Left ventricle myocardium superior (tissue), 1 donor: ENCODE results near the gene KRT12. TPM values are rescaled to one million over a fixed set of nuclear protein-coding genes. Genes with fewer than 3 reads are reported as not detected.
"Not testable (repeated sequence)": the region's sequence is repeated elsewhere in the genome, so short reads cannot be mapped to it uniquely, and the experiment has no call there.

Source experiments
- ATAC-seq: fragments of 200-7000 bp; cut with Tn5 transposase; one replicate; pipeline ENCODE4 v1.9.1; 2020; ENCODE audit warnings: mild to moderate bottlenecking, moderate library complexity
- DNase-seq: peaks from one replicate; pipeline ENCODE4 v3.0.0-alpha.2; 2020
- intact Hi-C: fragments of 100-400 bp; cut with micrococcal nuclease; formaldehyde crosslinking; loops from one replicate; pipeline ENCODE4 v1.11.0; 2022
- total RNA-seq: library from RNA; stranded (reverse); fragmentation: NEBNext Ultra II Directional; extraction: Animal tissue kit (Norgen Biotek cat#: 25700); gene quantifications from one replicate; pipeline ENCODE4 v1.2.1, GENCODE V29; 2021
- donor health status: DM: no; HTN: yes; CAD: no; lungs with severe emphysema.

The KRT12 gene
- total RNA-seq, 1 donor from 2014 or later: not detected

DNA sequence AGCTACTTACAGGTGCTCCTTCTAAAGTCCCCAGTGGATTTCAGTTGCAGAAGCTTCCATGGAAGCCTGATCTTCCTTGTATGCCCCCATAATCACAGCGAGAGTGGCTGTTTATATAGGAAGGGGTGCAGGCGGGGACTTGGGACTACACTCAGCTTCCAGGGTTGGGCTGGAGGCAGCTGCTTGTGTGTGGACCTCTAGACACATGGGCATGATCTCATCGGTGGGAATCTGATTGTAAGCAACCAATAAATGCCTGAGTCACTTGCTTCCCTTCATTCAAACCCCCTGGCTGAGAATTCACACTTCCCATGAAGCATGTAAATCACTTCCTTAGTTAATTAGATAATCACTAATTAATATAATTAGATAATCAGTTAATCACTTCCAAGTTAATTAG lies 19.1 kb upstream of the KRT12 start:
- intact Hi-C loops: no loop called here
- ATAC-seq (no peak), DNase-seq (no peak)

DNA sequence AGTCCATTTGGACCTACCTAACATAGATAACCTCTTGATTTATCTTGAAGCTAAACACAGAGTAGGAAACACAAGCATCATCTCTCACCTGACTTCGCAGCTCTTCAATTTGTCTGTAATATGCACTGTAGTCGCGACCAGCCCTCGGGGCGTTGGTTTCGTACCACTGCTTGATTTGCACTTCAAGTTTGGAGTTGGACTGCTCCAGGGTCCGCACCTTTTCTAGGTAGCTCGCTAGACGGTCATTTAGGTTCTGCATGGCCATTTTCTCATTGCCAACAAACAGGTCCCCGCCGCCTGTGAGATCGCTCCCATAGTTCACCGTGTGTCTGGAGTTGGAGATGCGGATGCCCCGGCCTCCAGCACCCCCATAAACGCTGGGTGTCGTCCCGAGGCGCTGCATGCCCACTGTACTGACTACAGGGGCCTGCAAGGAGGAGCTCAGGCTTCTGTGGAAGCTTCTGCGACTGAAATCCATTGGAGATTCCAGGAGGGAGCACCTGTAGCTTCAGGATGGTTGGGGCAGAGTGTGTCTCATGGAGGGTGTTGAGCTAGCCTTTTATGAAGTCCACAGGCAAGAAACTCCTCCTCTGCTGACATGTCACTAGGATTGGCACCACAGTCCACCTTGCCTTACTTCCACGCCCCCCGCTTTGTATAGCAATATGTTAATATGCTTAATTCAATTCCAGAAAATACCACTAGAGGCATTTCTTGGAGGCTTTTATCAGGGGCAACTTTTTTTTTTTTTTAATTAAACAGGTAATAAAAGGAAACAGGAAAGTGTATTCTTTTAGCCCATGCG lies 17.9 kb upstream of the KRT12 start, which contains the start of gene KRT20:
TSS of gene KRT20 (minus strand) at position 535 of the 805 bp plus-strand sequence. CDS start at position 478, 57 bp downstream.
- ATAC-seq (no peak), DNase-seq (no peak)
- intact Hi-C loops: no loop called here

DNA sequence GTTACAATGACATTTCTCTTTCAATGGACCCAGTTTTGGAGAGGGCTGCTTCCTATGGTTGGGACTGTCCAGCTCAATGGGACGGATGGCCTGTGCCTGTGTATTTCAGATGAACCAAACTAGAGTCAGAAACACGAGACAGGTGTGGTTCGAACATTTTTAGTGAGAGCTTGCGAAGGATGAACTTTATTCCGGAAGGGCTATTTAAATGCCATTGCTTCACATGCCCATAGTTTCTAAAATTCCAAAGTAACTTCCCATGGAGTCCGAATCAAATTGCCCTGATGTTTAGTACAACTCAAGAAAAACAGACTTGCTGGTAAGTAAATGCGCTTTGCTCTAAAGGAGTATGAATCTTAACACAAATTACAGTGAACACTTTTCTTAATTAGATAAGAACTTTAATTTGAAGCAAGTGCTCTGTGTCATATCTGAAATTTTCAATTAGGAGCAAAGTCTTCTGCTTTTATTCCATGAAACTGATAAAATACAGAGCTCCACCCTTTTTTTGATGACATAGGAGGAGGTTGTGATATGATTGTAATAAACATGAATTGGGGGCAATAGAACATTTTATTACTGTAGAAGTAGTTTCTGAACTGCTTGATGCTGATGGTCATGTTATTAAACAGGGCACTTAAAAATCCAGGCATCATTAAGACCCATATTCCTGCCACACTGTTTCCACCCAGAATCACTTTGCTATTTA lies 16.8 kb upstream of the KRT12 start:
- intact Hi-C loops: no loop called here
- ATAC-seq: no peak
- no peak for DNase-seq

DNA sequence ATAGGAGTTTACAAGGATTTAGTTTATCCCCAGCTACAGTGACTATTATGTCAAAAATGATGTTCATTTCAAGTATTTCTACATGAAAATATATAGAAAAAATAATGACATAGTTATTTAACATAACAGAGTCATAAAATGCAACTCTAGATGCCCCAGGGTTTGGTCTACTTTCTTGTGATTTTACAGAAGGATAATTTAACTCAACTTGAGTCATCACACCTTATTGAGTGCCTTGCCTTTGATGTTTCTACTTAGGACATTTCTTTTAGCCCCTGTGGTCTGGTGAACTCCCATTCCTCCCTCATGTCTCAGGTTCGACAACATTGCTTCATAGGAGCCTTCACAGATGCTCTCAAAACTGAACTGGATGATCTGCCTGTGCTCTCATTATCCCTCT lies 16.0 kb upstream of the KRT12 start:
- intact Hi-C loops: no loop called here
- DNase-seq: no peak
- ATAC-seq: no peak

DNA sequence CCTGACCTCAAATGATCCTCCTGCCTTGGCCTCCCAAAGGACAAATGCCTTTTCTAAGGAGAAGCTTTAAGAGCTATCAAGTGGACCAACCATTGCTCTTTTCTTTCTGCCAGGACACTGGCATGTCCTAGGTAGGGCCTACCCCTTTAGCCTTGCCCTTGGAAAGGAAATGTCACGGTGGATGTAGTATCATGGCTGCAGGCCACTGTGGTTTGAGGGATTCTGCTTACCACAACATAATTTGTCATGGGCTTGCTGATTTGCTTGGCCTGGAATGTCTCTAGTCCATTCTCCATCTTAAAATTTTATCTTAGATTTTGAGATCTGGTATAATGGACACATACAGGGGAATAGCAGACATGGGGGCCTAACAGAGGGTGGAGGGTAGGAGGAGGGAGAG lies 12.0 kb upstream of the KRT12 start:
- DNase-seq: no peak
- ATAC-seq: no peak
- intact Hi-C loops: no loop called here

DNA sequence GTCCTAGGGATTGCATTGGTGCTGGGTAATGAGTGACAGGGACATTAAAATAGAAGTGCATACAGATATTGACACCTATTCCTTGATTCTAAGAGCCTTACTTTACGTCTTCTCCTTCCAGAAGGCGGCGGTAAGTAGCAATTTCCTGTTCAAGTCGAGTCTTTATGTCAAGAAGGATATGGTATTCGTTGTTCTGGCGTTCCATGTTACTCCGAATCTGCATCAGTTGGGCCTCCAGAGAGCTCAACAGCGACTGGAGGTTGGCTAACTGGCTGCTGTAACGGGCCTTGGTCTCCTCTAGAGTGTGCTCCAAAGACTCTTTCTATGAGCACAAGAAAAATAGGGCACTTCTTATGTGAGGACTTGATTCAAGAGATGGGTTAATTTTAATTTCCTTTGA lies 11.0 kb upstream of the KRT12 start:
- DNase-seq (no peak), ATAC-seq (no peak)
- intact Hi-C loops: no loop called here

DNA sequence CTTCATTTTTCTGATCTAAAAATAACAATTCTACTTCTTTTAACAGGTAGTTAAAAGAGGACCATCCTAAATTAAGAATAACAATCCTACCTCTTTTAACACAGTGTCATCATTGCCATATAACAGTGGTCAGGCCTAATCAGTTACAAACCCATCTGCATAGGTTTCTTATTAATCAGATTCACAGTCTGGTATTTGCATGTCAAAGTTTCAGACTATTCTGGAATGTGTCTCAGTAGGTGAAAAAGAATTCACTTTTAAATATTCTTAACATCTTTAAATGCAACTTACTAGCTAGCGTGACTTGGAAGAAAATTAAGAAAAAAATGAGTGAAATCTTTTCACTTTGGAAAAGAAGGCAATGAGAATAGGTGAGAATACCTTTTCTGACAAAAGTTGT lies 6.8 kb upstream of the KRT12 start:
- DNase-seq (no peak), ATAC-seq (no peak)

DNA sequence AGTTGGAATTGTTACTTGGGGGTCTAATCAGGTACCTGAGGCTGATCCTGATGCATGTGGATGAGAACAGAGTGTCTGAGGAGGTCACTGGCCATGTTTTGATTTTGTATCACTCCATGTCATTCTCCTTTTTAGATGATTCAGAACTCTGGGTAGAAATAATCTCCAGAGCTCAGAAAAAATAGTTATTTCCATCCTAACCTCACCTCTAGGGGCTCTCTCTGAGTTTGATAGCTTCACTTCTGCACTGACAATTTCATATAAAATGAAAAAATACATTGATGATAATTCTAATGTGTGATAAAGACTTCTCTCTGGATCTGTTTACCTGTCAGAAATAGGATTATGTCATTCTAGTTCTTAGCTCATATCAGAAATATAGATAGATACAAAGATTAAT lies 6.2 kb upstream of the KRT12 start:
- DNase-seq (no peak), ATAC-seq (no peak)
- intact Hi-C loops: no loop called here

More for the DNA sequence above, 6.8 kb upstream of the KRT12 start:
- intact Hi-C loops: no loop called here

DNA sequence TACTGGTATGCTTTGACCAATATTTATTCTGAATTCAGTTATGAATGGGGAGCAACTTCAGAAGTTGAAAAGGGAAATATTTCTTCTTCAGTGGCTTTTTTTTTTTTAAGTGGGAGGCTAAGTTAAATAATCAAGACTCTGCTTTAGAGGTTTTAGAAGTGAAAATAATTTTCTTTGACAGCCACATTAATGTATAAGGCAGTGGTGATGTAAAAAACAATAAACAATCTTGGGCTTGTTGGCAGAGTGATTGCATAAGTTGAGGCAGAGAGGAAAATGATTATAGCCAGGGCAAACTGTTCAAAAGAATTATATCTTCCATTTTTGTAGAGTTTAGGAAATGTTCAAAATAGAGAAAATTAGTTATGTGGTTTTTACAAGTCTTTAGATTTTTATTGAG lies 5.4 kb upstream of the KRT12 start:
- DNase-seq: no peak
- intact Hi-C loops: no loop called here
- no peak for ATAC-seq

DNA sequence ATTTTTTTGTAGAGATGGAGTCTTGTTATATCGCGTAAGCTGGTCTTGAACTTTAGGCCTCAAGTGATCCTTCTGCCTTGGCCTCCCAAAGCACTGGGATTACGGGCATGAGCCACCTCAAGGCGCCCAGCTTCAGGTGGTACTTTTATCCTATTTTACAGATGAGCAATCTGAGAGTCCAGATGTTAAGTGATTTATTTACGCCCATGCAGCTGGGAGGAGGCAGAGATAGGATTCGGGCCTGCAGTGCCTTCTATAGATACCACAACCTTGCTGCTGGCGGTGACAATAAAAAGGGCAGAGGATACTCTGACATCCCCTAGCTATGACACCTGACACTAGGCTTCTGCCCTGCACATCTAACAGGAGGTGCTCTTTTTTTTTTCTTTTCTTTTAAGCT lies 4.3 kb upstream of the KRT12 start:
- DNase-seq (no peak), ATAC-seq (no peak)
- intact Hi-C loops: no loop called here

DNA sequence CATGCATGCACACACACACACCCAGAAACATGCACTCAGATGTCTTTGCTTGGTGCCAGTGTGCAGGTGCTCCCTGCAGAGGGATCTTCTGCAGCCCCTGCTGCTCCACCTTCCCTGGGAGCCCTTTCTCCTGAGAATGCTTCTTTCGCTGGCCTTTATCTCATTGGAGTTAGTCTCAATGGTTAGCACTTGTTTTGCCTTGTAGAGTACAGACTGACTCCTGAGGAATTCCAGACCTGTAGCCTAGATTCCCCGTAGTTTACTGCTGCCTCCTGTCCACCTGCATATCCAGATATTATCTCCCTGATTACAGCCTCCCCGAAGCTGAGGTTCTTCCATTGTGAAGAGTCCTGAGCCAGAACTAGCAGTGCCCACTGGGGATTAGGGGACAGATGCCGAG lies 3.1 kb upstream of the KRT12 start:
- ATAC-seq (no peak), DNase-seq (no peak)
- intact Hi-C loops: no loop called here

DNA sequence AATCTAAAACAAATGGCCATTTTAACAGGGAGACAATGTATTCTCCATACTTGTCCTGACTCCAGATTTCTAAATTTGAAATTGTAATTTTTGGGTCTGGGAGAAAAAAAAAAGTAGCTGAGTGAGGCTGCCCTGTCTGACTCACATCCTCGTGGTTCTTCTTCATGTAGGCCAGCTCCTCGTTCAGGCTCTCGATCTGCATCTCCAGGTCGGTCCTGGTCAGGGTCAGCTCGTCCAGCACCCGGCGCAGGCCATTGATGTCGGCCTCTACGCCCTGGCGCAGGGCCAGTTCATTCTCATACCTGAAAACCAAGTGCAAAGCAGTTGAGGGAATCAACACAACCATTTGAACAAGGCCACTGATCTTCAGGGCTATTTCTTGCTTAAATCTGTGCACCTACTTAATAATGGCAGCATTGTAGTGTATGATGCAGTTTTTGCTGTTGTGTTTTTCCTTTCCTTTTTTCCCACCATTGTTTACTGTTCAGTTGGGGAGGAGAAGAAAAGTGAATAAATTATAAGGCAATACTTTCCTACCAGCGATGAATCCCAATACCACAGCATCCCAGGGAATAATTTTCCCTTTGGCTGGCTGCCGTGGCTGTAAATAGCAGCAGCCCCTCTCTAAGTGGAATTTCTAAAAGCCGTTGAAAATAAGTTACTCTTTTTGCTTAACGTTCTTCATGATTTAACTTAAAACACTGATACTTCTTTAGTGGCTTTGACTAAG lies 2.2 kb downstream of the KRT12 start:
- ATAC-seq: no peak

DNA sequence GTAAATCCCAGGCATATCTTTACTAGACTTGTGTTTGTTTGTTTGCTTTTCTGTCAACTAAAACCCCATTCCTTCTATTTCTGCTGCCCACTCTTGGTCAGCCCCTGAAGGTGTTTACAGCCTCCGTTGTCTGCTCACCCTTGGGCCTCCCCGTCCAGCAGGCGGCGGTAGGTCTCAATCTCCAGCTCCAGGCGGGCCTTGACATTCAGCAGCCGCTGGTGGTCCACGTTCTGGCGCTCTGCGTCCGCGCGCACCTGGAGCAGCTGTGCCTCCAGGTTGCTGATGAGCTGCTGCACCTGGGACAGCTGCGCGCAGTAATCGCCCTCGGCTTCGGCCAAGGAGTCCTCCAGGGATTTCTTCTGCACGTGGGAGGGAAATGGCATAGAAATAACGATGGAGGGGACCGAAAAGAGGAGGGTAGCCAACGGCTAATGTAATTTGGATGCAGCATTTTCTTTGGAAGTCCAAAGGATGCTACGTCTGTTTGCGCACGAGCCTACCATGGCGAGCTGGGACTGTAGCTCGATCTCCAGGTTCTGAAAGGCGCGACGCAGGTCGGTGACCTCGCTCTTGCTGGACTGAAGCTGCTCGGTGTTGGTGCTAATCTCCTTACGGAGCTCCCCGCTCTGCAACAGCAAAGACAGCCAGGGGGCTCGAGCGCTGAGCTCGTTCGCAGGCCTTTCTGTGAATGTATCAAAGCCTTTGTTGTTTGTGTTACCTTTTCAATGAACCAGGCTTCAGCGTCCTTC lies 3.9 kb downstream of the KRT12 start:
- intact Hi-C loops: no loop called here
- ATAC-seq (no peak), DNase-seq (no peak)

More for the DNA sequence above, 2.2 kb downstream of the KRT12 start:
- intact Hi-C loops: no loop called here
- DNase-seq: no peak

DNA sequence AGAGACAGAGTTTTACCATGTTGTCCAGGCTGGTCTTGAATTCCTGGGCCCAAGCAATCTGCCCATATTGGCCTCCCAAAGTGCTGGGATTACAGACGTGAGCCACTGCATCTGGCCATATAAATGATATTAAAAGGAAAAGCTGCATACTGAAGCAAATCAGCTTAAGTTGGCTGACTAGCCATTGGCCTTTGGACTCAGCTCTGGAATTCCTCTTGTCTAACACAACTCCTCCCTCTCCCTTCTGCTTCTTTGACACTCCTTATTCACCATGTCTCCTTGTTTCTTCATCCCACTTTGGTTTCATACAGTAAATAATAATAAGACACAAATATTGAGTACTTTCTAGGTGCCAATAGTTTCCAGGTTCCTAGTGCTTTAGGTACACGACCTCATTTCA lies 7.5 kb downstream of the KRT12 start:
- intact Hi-C loops: no loop called here
- no peak for ATAC-seq

DNA sequence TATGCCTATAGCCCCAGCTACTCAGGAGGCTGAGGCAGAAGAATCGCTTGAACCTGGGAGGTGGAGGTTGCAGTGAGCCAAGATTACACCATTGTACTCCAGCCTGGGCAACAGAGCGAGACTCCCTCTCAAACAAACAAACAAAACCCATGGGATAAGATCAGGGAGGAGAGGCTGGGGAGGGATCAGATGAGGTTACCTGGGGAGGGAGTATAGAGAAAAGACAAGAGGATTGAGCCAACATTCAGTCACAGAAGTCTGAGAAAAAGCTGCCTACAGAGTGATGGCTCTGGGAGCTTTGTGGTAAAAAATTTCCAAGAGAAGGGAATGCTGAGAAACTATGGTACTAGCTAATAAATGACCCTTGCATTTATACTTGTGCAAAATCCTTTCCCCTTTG lies 8.4 kb downstream of the KRT12 start:
- intact Hi-C loops, ATAC-seq, DNase-seq: not testable (repeated sequence)

More for the DNA sequence above, 7.5 kb downstream of the KRT12 start:
- no peak for DNase-seq

DNA sequence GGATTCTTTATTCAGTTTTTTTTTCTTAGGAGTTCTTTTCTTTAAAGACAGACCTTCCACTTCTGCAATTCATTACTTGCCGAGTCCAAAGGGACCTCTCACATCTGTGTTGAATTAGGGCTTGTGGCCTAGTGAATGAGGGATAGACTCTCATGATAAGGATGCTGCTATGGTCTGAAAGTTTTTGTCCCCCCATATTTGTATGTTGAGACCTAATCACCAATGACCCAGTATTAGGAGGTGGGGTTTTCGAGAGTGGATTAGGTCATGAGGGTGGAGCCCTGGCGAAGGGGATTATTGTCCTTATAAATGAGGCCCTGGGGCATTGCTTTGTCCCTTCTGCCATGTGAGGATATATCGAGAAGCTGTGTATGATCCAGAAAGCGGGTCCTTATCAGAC lies 9.5 kb downstream of the KRT12 start:
- ATAC-seq (peak; percentile 65), DNase-seq (no peak)
- intact Hi-C loops: no loop called here

DNA sequence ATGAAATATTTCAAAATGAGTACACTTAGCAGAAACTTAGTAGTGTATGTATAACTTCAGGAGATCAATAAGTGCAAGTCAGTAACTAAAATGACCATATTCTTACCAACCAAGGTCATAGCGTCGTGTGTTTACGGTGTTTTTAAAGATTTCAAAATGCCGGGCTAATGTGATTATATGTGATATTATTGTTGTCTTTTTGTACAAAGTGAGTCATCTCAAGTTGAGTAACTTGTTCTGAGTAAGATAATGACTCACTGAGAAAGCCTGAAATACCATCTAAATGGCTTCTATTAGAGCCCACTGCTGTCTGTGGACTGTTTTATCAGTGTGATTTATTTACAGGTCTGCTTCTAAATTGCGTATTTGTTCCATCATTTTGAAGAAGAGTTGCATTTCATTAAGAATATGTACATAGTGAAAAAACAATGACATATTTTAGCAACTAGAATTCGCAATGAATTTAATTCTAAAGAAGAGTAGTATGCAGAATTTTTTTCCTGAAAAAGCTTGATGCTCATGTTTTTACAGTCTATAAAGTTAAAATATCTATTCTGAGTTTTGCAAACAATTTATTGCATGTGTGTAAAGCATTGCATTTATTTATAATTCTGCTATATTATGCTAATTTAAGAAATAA lies 12.7 kb downstream of the KRT12 start:
- intact Hi-C loops: no loop called here
- DNase-seq (no peak), ATAC-seq (no peak)

DNA sequence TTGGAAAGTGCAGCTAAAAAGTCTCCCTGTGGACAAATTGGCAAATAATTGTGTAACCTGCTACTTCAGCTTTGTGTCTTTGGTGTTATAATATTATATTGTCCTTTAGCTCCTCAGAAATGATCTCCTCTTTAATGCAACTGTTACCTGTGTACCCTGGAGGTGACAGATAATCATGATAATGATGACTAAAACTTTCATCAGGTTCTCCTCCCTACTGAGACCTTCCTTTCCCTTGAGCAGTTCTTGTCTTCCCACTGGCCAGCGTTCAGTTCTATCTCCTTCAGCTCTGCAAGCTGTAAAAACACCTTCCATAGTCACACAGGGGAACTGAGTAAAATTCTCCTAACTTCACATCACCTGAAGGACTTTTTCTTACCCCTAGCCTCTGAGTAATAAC lies 14.7 kb downstream of the KRT12 start:
- ATAC-seq (no peak), DNase-seq (no peak)
- intact Hi-C loops: no loop called here
